Measurements from ENCODE around the gene TSPAN9. TPM values are rescaled to one million over a fixed set of nuclear protein-coding genes. Genes with fewer than 3 reads are reported as not detected.

Gene TSPAN9
- total RNA-seq, 4 donors from 2014 or later, result 9.9 to 47.3 (median 15.4) TPM

GRCh38 chr12:3087758-3088650 lies 10.8 kb downstream of the TSPAN9 start:
- no peak for TF ChIP-seq CTCF (IDR thresholded peaks at IDR 0.05; ENCODE audit: low read depth)

DNA sequence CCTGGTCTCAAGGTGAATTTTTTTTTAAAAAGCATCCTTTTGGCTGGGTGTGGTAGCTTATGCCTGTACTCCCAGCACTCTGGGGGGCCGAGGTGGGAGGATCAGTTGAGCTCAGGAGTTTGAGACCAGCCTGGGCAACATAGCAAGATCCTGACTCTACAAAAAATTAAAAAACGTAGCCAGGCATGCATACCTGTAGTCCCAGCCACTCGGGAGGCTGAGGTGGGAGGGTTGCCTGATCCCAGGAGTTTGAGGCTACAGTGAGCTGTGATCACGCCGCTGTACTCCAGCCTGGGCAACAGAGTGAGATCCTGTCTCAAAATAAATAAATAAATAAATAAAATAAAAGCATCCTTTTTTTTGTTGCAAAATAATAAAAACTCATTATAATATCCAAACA lies 12.4 kb downstream of the TSPAN9 start:
- TF ChIP-seq CTCF (IDR thresholded peaks at IDR 0.05; ENCODE audit: low read depth), result no peak

DNA sequence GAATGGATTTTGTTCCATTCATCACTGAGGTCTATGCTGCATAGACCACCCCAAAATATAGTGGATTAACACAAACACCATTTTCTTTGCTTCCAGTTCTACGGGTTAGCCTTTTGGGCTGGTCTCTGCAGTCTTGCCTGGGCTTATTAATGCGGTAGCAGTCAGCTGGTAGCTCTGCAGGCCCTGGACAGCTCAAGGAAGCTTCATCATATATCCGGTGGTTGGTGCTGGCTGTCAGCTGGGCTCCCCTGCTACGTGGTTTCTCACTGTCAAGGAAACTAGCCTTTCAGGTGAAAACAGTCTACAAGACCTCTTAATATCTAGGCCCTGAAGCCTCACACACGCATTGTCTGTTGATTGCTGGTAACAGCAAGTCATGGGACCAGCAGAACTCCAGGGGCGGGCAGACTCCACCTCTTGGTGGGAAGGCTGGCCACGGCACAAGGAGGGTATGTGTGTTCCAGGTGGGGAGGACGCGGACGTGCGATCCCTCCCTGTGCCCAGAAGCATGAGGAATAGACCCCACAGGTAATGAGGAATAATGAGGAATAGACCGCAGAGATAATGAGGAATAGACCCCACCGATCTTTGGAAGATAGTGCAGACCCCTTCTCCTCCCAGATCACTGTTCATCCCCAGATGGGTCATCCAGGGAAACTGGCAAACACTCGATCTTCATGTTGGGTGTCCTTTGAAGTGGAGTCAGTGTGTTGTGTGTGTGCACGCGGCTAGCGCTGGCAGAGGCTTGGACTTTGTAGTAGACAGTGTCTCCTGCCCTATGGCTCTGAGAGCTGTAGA lies 13.3 kb downstream of the TSPAN9 start:
- no peak for TF ChIP-seq CTCF (IDR thresholded peaks at IDR 0.05; ENCODE audit: low read depth)

GRCh38 chr12:3091038-3091319 lies 13.8 kb downstream of the TSPAN9 start:
- no peak for TF ChIP-seq CTCF (IDR thresholded peaks at IDR 0.05; ENCODE audit: low read depth)

- TF ChIP-seq CTCF (IDR thresholded peaks at IDR 0.05; ENCODE audit: low read depth), result no peak
Observed at GRCh38 chr12:3091382-3092241, 14.4 kb downstream of the TSPAN9 start.

- TF ChIP-seq CTCF (IDR thresholded peaks at IDR 0.05; ENCODE audit: low read depth), result no peak
Observed at GRCh38 chr12:3092764-3093163, 15.6 kb downstream of the TSPAN9 start.
